GM12878 (cell line): Measurements from ENCODE around the gene OR2T27. TPM values are rescaled to one million over a fixed set of nuclear protein-coding genes. Genes with fewer than 3 reads are reported as not detected.

Source experiments
- ATAC-seq: fragments of 200-7000 bp; cut with Tn5 transposase; 3 replicates; pipeline ENCODE4 v1.9.1; 2020; ENCODE audit warnings: mild to moderate bottlenecking, moderate library complexity
- BruUV-seq: library from RNA; stranded (reverse); fragments of 400-500 nt; replicated peaks from 2 replicates; lab custom pipeline; 2021; lab: Mats Ljungman, UMichigan
- CTCF ChIA-PET: fragments of 300-600 bp; sonication (Branson Sonifier 250); formaldehyde crosslinking; extraction: SDS; loops from one replicate; lab custom pipeline; 2021; ENCODE audit warnings: inconsistent platforms; lab: Yijun Ruan, JAX
- POLR2A ChIA-PET: fragments of 350-600 bp; formaldehyde crosslinking; extraction: SDS; loops from one replicate; lab custom pipeline; 2021; ENCODE audit warnings: inconsistent platforms; lab: Charles Lee
- RAD21 ChIA-PET: fragments of 300-600 bp; sonication (Branson Sonifier 250); formaldehyde crosslinking; loops from one replicate; lab custom pipeline; 2023; ENCODE audit warnings: antibody characterized with exemption; ENCODE audit not compliant: unreplicated experiment; lab: Charles Lee
- SMC1A ChIA-PET: fragments of 300-600 bp; sonication (Branson Sonifier 250); formaldehyde crosslinking; loops from one replicate; lab custom pipeline; 2023; ENCODE audit not compliant: unreplicated experiment, uncharacterized antibody; lab: Charles Lee
- DNase-seq: peaks from one replicate; pipeline ENCODE4 v3.0.0-alpha.2; 2011; ENCODE audit warnings: low read depth, low spot score
- FAIRE-seq: peaks from 3 replicates; lab custom pipeline; 2011; peaks lifted over from hg19 to GRCh38; lab: Jason Lieb, UNC
- H2AFZ ChIP-seq: 2 replicates; pipeline ENCODE4 v1.6.0; 2011; ENCODE audit warnings: low read depth, low read length, control low read depth; ENCODE audit not compliant: control insufficient read depth
- H3K27ac ChIP-seq: 2 replicates; pipeline ENCODE4 v1.5.1; 2011; ENCODE audit warnings: control low read depth; ENCODE audit not compliant: control insufficient read depth, insufficient read depth
- H3K27me3 ChIP-seq, 2 experiments: replicated peaks in 1 of 2; 2 replicates each; pipeline versions ENCODE4 v1.6.0 to v1.6.1; 2011; ENCODE audit warnings: low read length in 1 of 2; ENCODE audit not compliant: control insufficient read depth in 2 of 2, insufficient read depth in 2 of 2
- H3K36me3 ChIP-seq, 2 experiments: 2 replicates each; pipeline ENCODE4 v1.5.1; 2011; ENCODE audit warnings: low read length in 1 of 2; ENCODE audit not compliant: control insufficient read depth in 2 of 2, insufficient read depth in 2 of 2
- H3K4me1 ChIP-seq: 2 replicates; pipeline ENCODE4 v1.6.1; 2011; ENCODE audit warnings: mild to moderate bottlenecking, low read length, moderate library complexity, mixed read lengths; ENCODE audit not compliant: control insufficient read depth, insufficient read depth
- H3K4me2 ChIP-seq: 2 replicates; pipeline ENCODE4 v1.6.0; 2011; ENCODE audit warnings: control low read depth; ENCODE audit not compliant: control insufficient read depth, insufficient read depth
- H3K4me3 ChIP-seq: fragments of 200-600 bp; sonication (generic); 2 replicates; pipeline ENCODE4 v1.5.1; 2016
- H3K79me2 ChIP-seq: 2 replicates; pipeline ENCODE4 v1.6.0; 2011; ENCODE audit warnings: low read length; ENCODE audit not compliant: control insufficient read depth, insufficient read depth
- H3K9ac ChIP-seq: 2 replicates; pipeline ENCODE4 v1.8.0; 2011; ENCODE audit warnings: low read length, control low read depth, mixed read lengths; ENCODE audit not compliant: control insufficient read depth, insufficient read depth
- H3K9me3 ChIP-seq: replicated peaks from 3 replicates; pipeline ENCODE4 v1.5.1; 2011; ENCODE audit warnings: mild to moderate bottlenecking, low read length; ENCODE audit not compliant: control insufficient read depth, insufficient read depth
- H4K20me1 ChIP-seq: 2 replicates; pipeline ENCODE4 v1.6.0; 2011; ENCODE audit not compliant: control insufficient read depth, insufficient read depth
- BCL3 ChIP-seq: IDR thresholded peaks from 2 replicates; pipeline ENCODE4 v1.6.1; 2011; ENCODE audit warnings: borderline replicate concordance, low read depth, mild to moderate bottlenecking, moderate library complexity, low read length; ENCODE audit not compliant: insufficient read depth, poor library complexity, severe bottlenecking
- CTCF ChIP-seq, 3 experiments: IDR thresholded peaks in 2 of 3; conservative IDR thresholded peaks in 1 of 3; 2 replicates each; pipeline ENCODE4 v1.5.1; 2011; ENCODE audit warnings: low read depth in 3 of 3, low read length in 3 of 3, mild to moderate bottlenecking in 3 of 3, control low read depth in 2 of 3, moderate library complexity in 2 of 3, inconsistent platforms in 1 of 3, mixed read lengths in 1 of 3; ENCODE audit not compliant: control insufficient read depth in 2 of 3, insufficient read depth in 1 of 3; ENCODE audit errors: extremely low read depth in 1 of 3
- DPF2 ChIP-seq: fragments of 450-650 bp; IDR thresholded peaks from 2 replicates; pipeline ENCODE4 v1.6.1; 2017; ENCODE audit warnings: mild to moderate bottlenecking
- NFIC ChIP-seq: IDR thresholded peaks from 2 replicates; pipeline ENCODE4 v1.6.1; 2012; ENCODE audit warnings: low read depth, mild to moderate bottlenecking, inconsistent platforms, low read length, moderate library complexity
- NKRF ChIP-seq: fragments of 450-650 bp; conservative IDR thresholded peaks from 2 replicates; pipeline ENCODE4 v1.6.1; 2017; ENCODE audit warnings: mild to moderate bottlenecking, moderate library complexity
- NR2C2 ChIP-seq: IDR thresholded peaks from 2 replicates; pipeline ENCODE4 v1.6.1; 2011; ENCODE audit warnings: borderline replicate concordance, low read depth; ENCODE audit not compliant: control insufficient read depth, insufficient read length
- SMC3 ChIP-seq: IDR thresholded peaks from 2 replicates; pipeline ENCODE4 v1.6.1; 2011; ENCODE audit warnings: low read length, improper control_type of control experiment, borderline replicate concordance
- WGBS: methylation state at CpG from one replicate; pipeline ENCODE4 v1.1.6; 2016; ENCODE audit warnings: low lambda C conversion rate; ENCODE audit not compliant: insufficient replicate concordance, insufficient coverage; ENCODE audit errors: missing lambda C conversion rate; 5-methylcytosine and 5-hydroxymethylcytosine counted together
- in situ Hi-C: fragments of 300-500 bp; cut with MboI; formaldehyde crosslinking; loops from 9 replicates; pipeline ENCODE4 v1.14.3; 2018; ENCODE audit warnings: mixed read lengths
- intact Hi-C: fragments of 100-400 bp; cut with micrococcal nuclease; formaldehyde crosslinking; loops from one replicate; pipeline ENCODE4 v1.14.2; 2022; ENCODE audit not compliant: unreplicated experiment
- polyA plus RNA-seq, 11 experiments: library from polyadenylated mRNA; depleted of rRNA in 4 of 11; unstranded in 6 of 11; stranded (reverse) in 5 of 11; fragments of >200 nt; fragmentation: Nextera tagmentation in 4 of 11; fragmentation: Illumina TruSeq in 1 of 11; extraction: Ambion mirVana in 4 of 11; extraction: Trizol in 1 of 11; gene quantifications; 1 replicate in 1 of 11; 2 replicates in 10 of 11; pipeline versions ENCODE4 v1.2.1 to v1.2.3, GENCODE V29; 2011 to 2016; ENCODE audit warnings: inconsistent platforms in 2 of 11, missing spikeins in 2 of 11, low read depth in 1 of 11
- total RNA-seq, 4 experiments: library from RNA; depleted of rRNA in 3 of 4; stranded (reverse); fragments of >200 nt in 3 of 4; fragmentation: Illumina TruSeq in 1 of 4; extraction: Trizol in 1 of 4; gene quantifications; 2 replicates each; pipeline versions ENCODE4 v1.2.1 to v1.2.3, GENCODE V29; 2013 to 2021

The OR2T27 gene
- total and polyA plus RNA-seq, 10 of the 15 experiments (the other 5 are each of a cell fraction or from before 2014, with no cell fraction given): 0.13 to 0.33 (median 0.22) TPM; not detected in 3

GRCh38 chr1:248703674-248704073, 48.3 kb upstream of the OR2T27 start:
- ATAC-seq: no peak
- no peak for DNase-seq
- Histone ChIP-seq H3K36me3 (no peaks in the 10 kb centered on the region), H3K9me3 (no peaks in the 10 kb centered on the region), H3K27me3 (no peaks in the 10 kb centered on the region), H3K27ac (no peak overlapping the region), H3K9ac (no peak overlapping the region), H4K20me1 (no peaks in the 10 kb centered on the region), H2AFZ (no peak overlapping the region), H3K4me3 (no peak overlapping the region), H3K79me2 (no peaks in the 10 kb centered on the region), H3K4me1 (no peaks in the 10 kb centered on the region), H3K4me2 (no peak overlapping the region)
- ChIA-PET RAD21 (interaction anchor here (1.0 to 1.1 kb wide), 3 partner anchors 102 to 119 kb away, joined by 3 to 10 read pairs (median 4); no protein-coding TSS in a partner anchor), CTCF (interaction anchor here (0.6 to 3.6 kb wide), 10 partner anchors 10 to 460 kb away, joined by 3 to 50 read pairs (median 3); no protein-coding TSS in a partner anchor), POLR2A (interaction anchor here (0.7 kb wide), 1 partner anchor 102 kb away, joined by 3 read pairs; no protein-coding TSS in a partner anchor), SMC1A (interaction anchor here (0.5 to 4.6 kb wide), 7 partner anchors 8 to 460 kb away, joined by 3 to 61 read pairs (median 3); no protein-coding TSS in a partner anchor)
- no TSS peak for BruUV-seq
- FAIRE-seq: peak; percentile 54
- WGBS: 50% methylated on average over 2 of the region's 2 CpGs
- intact Hi-C loops: no loop called here
- TF ChIP-seq SMC3 (peak; percentile 29; the same call in 1 of the 2 replicates), DPF2 (no peak), CTCF (IDR thresholded peaks at IDR 0.05 in 2 of 3, conservative IDR thresholded peaks at IDR 0.05 in 1 of 3; ENCODE audit: control insufficient read depth in 2 of 3, extremely low read depth in 1 of 3, insufficient read depth in 1 of 3, low read depth in 3 of 3, low read length in 3 of 3) (peak in 1 of 3 experiments; percentile 5; a peak in 1 of 6 replicates)
- in situ Hi-C loops: no loop called here

GRCh38 chr1:248702714-248703113, 47.4 kb upstream of the OR2T27 start, which contains the start of gene OR14I1:
OR14I1 (minus strand) TSS chr1:248702766.
- Histone ChIP-seq H3K4me3 (no peak within 1 kb of the TSS), H2AFZ (no peak within 1 kb of the TSS), H3K79me2 (no peaks in the 10 kb centered on the region), H3K27ac (no peak within 1 kb of the TSS), H3K9me3 (no peaks in the 10 kb centered on the region), H3K4me2 (no peak within 1 kb of the TSS), H4K20me1 (no peaks in the 10 kb centered on the region), H3K36me3 (no peaks in the 10 kb centered on the region), H3K9ac (no peak within 1 kb of the TSS), H3K4me1 (no peaks in the 10 kb centered on the region), H3K27me3 (no peaks in the 10 kb centered on the region)
- WGBS: 57% methylated on average over 1 of the region's 1 CpG
- no TSS peak for BruUV-seq
- RAD21 ChIA-PET: no interaction called here
- TF ChIP-seq NFIC (0 out of 2 replicates have a peak, but pooled peaks have one; percentile 25), BCL3 (peak; percentile 93), NKRF (no peak), NR2C2 (peak; percentile 12)
- intact Hi-C loops: no loop called here
- ATAC-seq: no peak
- in situ Hi-C loops: no loop called here
- DNase-seq: no peak
- peak; percentile 49 for FAIRE-seq
- SMC1A ChIA-PET: interaction anchor here (1.5 kb wide), 1 partner anchor 91 kb away, joined by 3 read pairs; no protein-coding TSS in a partner anchor
- POLR2A ChIA-PET: interaction anchor here (1.6 kb wide), 1 partner anchor 13 kb away, joined by 3 read pairs; no protein-coding TSS in a partner anchor
- CTCF ChIA-PET: interaction anchor here (4.1 kb wide), 1 partner anchor 103 kb away, joined by 20 read pairs; no protein-coding TSS in a partner anchor
